HEK293 (cell line): ENCODE measurements around the gene ZNF790.

ENCODE experiments used
- ELK4 ChIP-seq: IDR thresholded peaks from 2 replicates; pipeline ENCODE4 v1.6.1; 2011; ENCODE audit warnings: mild to moderate bottlenecking, low read depth, low read length, borderline replicate concordance
- HOXC10 ChIP-seq: sonication (generic); formaldehyde crosslinking; IDR thresholded peaks from 2 replicates; pipeline ENCODE4 v1.8.1; 2023; ENCODE audit warnings: mild to moderate bottlenecking, missing genetic modification reagents
- MEIS1 ChIP-seq: sonication (generic); formaldehyde crosslinking; IDR thresholded peaks from 2 replicates; pipeline ENCODE4 v1.8.1; 2022; ENCODE audit warnings: missing genetic modification reagents, mild to moderate bottlenecking, borderline replicate concordance
- REPIN1 ChIP-seq: fragments of 450-650 bp; formaldehyde crosslinking; IDR thresholded peaks from 2 replicates; pipeline ENCODE4 v1.5.1; 2017; ENCODE audit warnings: missing biosample characterization, missing genetic modification characterization, low read depth
- SCRT2 ChIP-seq: fragments of 450-650 bp; formaldehyde crosslinking; IDR thresholded peaks from 2 replicates; pipeline ENCODE4 v1.5.1; 2016; ENCODE audit warnings: missing biosample characterization, missing genetic modification characterization
- SETDB1 ChIP-seq: IDR thresholded peaks from one replicate; pipeline ENCODE4 v1.6.1; 2017; ENCODE audit warnings: mild to moderate bottlenecking, low read length, moderate library complexity, mixed read lengths; ENCODE audit not compliant: insufficient read length
- ZBTB10 ChIP-seq: fragments of 450-650 bp; formaldehyde crosslinking; IDR thresholded peaks from 2 replicates; pipeline ENCODE4 v1.5.1; 2016; ENCODE audit warnings: missing biosample characterization, missing genetic modification characterization
- ZBTB20 ChIP-seq: fragments of 450-650 bp; formaldehyde crosslinking; IDR thresholded peaks from 2 replicates; pipeline ENCODE4 v1.5.1; 2016; ENCODE audit warnings: missing biosample characterization, missing genetic modification characterization
- ZFP37 ChIP-seq: fragments of 450-650 bp; formaldehyde crosslinking; IDR thresholded peaks from 2 replicates; pipeline ENCODE4 v1.5.1; 2016; ENCODE audit warnings: missing biosample characterization, missing genetic modification characterization
- ZFP41 ChIP-seq: fragments of 450-650 bp; formaldehyde crosslinking; IDR thresholded peaks from 2 replicates; pipeline ENCODE4 v1.5.1; 2016; ENCODE audit warnings: missing biosample characterization, missing genetic modification characterization, borderline replicate concordance
- ZNF10 ChIP-seq: fragments of 450-650 bp; formaldehyde crosslinking; IDR thresholded peaks from 2 replicates; pipeline ENCODE4 v1.5.1; 2017; ENCODE audit warnings: missing biosample characterization, missing genetic modification characterization
- ZNF148 ChIP-seq: fragments of 450-650 bp; formaldehyde crosslinking; IDR thresholded peaks from 2 replicates; pipeline ENCODE4 v1.5.0; 2017; ENCODE audit warnings: missing biosample characterization, missing genetic modification characterization, borderline replicate concordance
- ZNF155 ChIP-seq: fragments of 450-650 bp; formaldehyde crosslinking; IDR thresholded peaks from 2 replicates; pipeline ENCODE4 v1.5.1; 2016; ENCODE audit warnings: missing biosample characterization, missing genetic modification characterization
- ZNF223 ChIP-seq: fragments of 450-650 bp; formaldehyde crosslinking; IDR thresholded peaks from 2 replicates; pipeline ENCODE4 v1.5.1; 2016; ENCODE audit warnings: missing biosample characterization, missing genetic modification characterization
- ZNF335 ChIP-seq: fragments of 450-650 bp; formaldehyde crosslinking; conservative IDR thresholded peaks from 2 replicates; pipeline ENCODE4 v1.5.1; 2016; ENCODE audit warnings: missing biosample characterization, missing genetic modification characterization
- ZNF341 ChIP-seq: fragments of 450-650 bp; formaldehyde crosslinking; IDR thresholded peaks from 2 replicates; pipeline ENCODE4; 2016; ENCODE audit warnings: low read depth, missing biosample characterization, missing genetic modification characterization
- ZNF398 ChIP-seq: fragments of 450-650 bp; formaldehyde crosslinking; IDR thresholded peaks from 2 replicates; pipeline ENCODE4 v1.5.1; 2017; ENCODE audit warnings: missing biosample characterization, missing genetic modification characterization
- ZNF433 ChIP-seq: fragments of 450-650 bp; formaldehyde crosslinking; IDR thresholded peaks from 2 replicates; pipeline ENCODE4 v1.5.1; 2016; ENCODE audit warnings: missing biosample characterization, missing genetic modification characterization, low read depth
- ZNF449 ChIP-seq: fragments of 450-650 bp; formaldehyde crosslinking; IDR thresholded peaks from 2 replicates; pipeline ENCODE4 v1.5.1; 2017; ENCODE audit warnings: missing biosample characterization, mild to moderate bottlenecking, missing genetic modification characterization, moderate library complexity
- ZNF501 ChIP-seq: fragments of 450-650 bp; formaldehyde crosslinking; IDR thresholded peaks from 2 replicates; pipeline ENCODE4 v1.5.1; 2016; ENCODE audit warnings: missing biosample characterization, missing genetic modification characterization
- ZNF513 ChIP-seq: fragments of 450-650 bp; IDR thresholded peaks from 2 replicates; pipeline ENCODE4 v1.5.1; 2018; ENCODE audit warnings: missing biosample characterization, missing genetic modification characterization
- ZNF660 ChIP-seq: fragments of 450-650 bp; IDR thresholded peaks from 2 replicates; pipeline ENCODE4 v1.5.1; 2018; ENCODE audit warnings: missing biosample characterization, mild to moderate bottlenecking, missing genetic modification characterization
- ZNF704 ChIP-seq: fragments of 450-650 bp; formaldehyde crosslinking; IDR thresholded peaks from 2 replicates; pipeline ENCODE4 v1.5.1; 2016; ENCODE audit warnings: missing biosample characterization, missing genetic modification characterization
- ZNF843 ChIP-seq: fragments of 450-650 bp; formaldehyde crosslinking; IDR thresholded peaks from 2 replicates; pipeline ENCODE4 v1.5.1; 2016; ENCODE audit warnings: missing biosample characterization, missing genetic modification characterization

ZNF790 gene

GRCh38 chr19:36771261-36772231 lies 66.6 kb downstream of the ZNF790 start (continued):
- TF ChIP-seq REPIN1 (tag by site-specific recombination) (no peak), ZBTB20 (tag by site-specific recombination) (peak; percentile 9), ZNF501 (tag by site-specific recombination) (no peak), ZNF398 (tag by site-specific recombination) (peak; percentile 54; the same call in 1 of the 2 replicates), HOXC10 (CRISPR knock-in tag) (no peak), ZNF341 (tag by site-specific recombination) (no peak), ZNF433 (no peak), SCRT2 (tag by site-specific recombination) (peak; percentile 81), ZNF704 (tag by site-specific recombination) (no peak), ZNF843 (tag by site-specific recombination) (no peak), ZBTB10 (tag by site-specific recombination) (no peak), ZNF148 (no peak), ELK4 (no peak), ZNF10 (tag by site-specific recombination) (peak; percentile 89), ZNF449 (tag by site-specific recombination) (peak; percentile 51; the same call in 1 of the 2 replicates), ZNF335 (tag by site-specific recombination) (no peak; the same call in 1 of the 2 replicates), SETDB1 (peak; percentile 61), ZNF223 (no peak), ZNF513 (tag by site-specific recombination) (no peak), ZFP37 (tag by site-specific recombination) (no peak), MEIS1 (CRISPR knock-in tag) (no peak), ZFP41 (tag by site-specific recombination) (no peak), ZNF155 (tag by site-specific recombination) (no peak), ZNF660 (tag by site-specific recombination) (peak; percentile 26; the same call in 1 of the 2 replicates)
